ENCODE data around the gene ZNF268.
A peak's percentile ranks its signal among the peaks of the same experiment; 100 is the strongest.

ZNF268 gene

GRCh38 chr12:133181238-133181959 lies at the start of gene ZNF268:
TSS of gene ZNF268 (plus strand) at chr12:133181495. CDS start at chr12:133181998, 503 bp downstream.
- peak; percentile 10 for FAIRE-seq

- FAIRE-seq = no peak
Observed at GRCh38 chr12:133135747-133136146, 45.5 kb upstream of the ZNF268 start.

DNA sequence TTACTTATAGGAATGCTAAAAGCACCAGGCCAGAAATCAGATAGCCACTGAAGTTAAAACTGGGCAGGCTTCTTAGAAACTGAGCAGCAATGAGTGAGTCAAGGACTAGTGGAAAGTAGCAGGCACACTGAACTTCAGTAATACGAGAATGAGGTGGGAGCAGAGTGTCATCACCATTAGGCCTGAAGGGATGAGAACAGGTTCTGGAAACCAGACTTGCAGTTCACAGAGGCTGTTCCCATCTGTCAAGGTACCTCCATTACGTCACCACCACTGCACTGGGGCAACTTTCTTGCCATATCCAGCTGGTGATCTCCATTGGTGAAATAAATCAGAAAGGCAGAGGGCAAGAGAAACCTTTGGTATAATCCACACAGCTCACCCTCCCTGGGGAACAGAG lies 35.3 kb upstream of the ZNF268 start:
- FAIRE-seq = no peak

GRCh38 chr12:133156125-133156690 lies 25.1 kb upstream of the ZNF268 start:
- no peak for FAIRE-seq

GRCh38 chr12:133165776-133166175 lies 15.5 kb upstream of the ZNF268 start:
- no peak for FAIRE-seq

- no peak for FAIRE-seq
Observed at GRCh38 chr12:133172491-133172890, 8.8 kb upstream of the ZNF268 start.

GRCh38 chr12:133174901-133175300 lies 6.4 kb upstream of the ZNF268 start:
- FAIRE-seq = no peak

- no peak for FAIRE-seq
Observed at GRCh38 chr12:133180669-133181068, 626 bp upstream of the ZNF268 start.

- FAIRE-seq = no peak
Observed at GRCh38 chr12:133190176-133190575, 8.9 kb downstream of the ZNF268 start.

- no peak for FAIRE-seq
Observed at GRCh38 chr12:133192847-133193246, 11.6 kb downstream of the ZNF268 start.

GRCh38 chr12:133201888-133202287 lies 20.6 kb downstream of the ZNF268 start:
- FAIRE-seq = no peak

DNA sequence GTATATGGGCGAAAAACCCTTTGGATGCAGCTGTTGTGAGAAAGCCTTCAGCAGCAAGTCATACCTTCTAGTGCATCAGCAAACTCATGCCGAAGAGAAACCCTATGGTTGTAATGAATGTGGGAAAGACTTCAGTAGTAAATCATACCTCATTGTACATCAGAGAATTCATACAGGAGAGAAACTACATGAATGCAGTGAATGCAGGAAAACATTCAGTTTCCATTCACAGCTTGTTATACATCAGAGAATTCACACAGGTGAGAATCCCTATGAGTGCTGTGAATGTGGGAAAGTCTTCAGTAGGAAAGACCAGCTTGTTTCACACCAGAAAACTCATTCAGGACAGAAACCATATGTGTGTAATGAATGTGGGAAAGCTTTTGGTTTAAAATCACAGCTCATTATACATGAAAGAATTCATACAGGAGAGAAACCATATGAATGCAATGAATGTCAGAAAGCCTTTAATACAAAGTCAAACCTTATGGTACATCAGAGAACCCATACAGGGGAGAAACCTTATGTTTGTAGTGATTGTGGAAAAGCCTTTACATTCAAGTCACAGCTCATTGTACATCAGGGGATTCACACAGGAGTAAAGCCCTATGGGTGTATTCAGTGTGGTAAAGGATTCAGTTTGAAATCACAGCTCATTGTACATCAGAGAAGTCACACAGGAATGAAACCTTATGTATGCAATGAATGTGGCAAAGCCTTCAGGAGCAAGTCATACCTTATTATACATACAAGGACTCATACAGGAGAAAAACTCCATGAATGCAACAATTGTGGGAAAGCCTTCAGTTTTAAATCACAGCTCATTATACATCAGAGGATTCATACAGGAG lies 21.4 kb downstream of the ZNF268 start:
- no peak for FAIRE-seq

- FAIRE-seq = no peak
Observed at GRCh38 chr12:133203344-133204263, 22.3 kb downstream of the ZNF268 start.

- no peak for FAIRE-seq
Observed at GRCh38 chr12:133204264-133204603, 22.9 kb downstream of the ZNF268 start.

- FAIRE-seq = no peak
Observed at GRCh38 chr12:133206390-133206789, 25.1 kb downstream of the ZNF268 start.

DNA sequence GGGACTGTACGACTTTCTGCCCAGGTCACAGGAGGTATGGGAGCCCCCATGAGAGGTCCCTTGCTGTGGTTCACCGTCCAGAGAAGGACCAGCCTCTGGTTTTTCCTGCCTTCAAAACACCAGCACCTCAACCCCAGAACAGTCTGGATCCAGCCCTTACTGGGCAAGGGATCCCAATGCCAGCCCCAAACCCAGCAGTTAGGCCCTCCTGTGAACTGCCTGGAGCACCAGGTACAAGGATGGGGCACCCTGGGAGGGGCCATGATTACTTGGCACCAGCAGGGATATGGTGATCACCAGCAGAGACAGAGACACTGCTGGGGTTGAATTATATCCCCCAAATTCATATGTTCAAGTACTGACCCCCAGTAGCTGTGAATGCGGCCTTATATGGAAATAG lies 34.4 kb downstream of the ZNF268 start:
- no peak for FAIRE-seq

DNA sequence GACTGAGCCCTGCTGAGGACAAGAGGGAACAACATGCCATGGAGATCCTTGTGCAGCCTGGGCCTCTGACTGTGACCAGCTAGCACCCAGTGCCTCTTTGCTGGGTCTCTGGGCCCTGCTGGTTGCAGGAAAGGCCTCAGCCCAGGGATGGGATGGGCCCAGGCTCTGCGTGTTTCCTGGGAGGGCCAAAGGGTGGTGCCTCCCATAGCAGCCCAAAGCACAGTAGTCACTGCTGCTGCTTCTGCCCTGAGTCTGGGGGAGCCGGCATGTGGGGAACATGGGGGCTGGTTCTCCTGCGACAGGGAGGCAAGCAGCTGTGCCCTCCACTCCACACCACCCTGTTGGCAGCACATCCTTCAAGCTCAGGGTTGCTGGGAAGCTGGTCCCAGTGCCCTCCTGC lies 35.9 kb downstream of the ZNF268 start:
- FAIRE-seq = no peak

DNA sequence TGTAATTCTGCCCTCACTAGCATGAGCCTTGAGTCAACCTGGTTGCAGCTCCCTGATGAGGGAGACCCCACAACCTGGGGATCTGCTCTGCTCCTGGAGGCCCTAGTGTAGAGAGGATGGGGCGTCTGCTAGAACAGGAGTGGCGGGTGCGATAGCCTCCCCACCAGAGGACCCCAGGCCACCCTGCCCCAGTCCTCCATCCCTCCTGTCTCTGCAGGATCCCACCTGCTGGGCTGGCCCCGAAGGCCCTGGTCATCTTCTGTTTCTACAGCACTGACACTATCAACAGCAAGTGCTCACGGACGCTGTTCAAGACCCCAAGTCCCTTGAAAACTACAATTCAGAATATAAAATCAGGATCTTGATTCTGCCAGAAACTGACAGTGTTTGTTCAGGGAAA lies 39.2 kb downstream of the ZNF268 start:
- FAIRE-seq = no peak

DNA sequence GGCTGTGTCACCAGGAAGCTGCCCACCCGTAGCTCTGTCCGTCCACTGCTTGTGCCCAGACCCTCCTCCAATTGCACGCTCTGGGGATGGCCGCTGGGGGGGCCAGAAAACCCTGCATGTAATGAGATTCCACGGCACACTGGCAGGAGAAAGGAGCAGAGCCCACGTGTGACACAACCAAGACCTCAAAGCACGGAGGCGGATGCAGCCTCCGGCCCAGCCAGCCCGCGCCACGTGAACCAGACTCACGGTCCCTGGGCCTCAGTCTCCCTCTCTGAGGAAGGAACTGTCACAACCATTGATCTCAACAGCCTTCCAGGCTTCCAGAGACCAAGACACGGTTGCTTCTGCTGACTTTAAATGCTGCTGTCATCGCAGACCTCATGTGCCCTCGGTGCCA lies 39.9 kb downstream of the ZNF268 start:
- no peak for FAIRE-seq

GRCh38 chr12:133222211-133222610 lies 40.9 kb downstream of the ZNF268 start:
- FAIRE-seq = no peak

GRCh38 chr12:133225527-133225926 lies 44.2 kb downstream of the ZNF268 start:
- no peak for FAIRE-seq

- FAIRE-seq = no peak
Observed at GRCh38 chr12:133226690-133227089, 45.4 kb downstream of the ZNF268 start.
